ENCODE data around the gene PSMD8.

The PSMD8 gene

DNA sequence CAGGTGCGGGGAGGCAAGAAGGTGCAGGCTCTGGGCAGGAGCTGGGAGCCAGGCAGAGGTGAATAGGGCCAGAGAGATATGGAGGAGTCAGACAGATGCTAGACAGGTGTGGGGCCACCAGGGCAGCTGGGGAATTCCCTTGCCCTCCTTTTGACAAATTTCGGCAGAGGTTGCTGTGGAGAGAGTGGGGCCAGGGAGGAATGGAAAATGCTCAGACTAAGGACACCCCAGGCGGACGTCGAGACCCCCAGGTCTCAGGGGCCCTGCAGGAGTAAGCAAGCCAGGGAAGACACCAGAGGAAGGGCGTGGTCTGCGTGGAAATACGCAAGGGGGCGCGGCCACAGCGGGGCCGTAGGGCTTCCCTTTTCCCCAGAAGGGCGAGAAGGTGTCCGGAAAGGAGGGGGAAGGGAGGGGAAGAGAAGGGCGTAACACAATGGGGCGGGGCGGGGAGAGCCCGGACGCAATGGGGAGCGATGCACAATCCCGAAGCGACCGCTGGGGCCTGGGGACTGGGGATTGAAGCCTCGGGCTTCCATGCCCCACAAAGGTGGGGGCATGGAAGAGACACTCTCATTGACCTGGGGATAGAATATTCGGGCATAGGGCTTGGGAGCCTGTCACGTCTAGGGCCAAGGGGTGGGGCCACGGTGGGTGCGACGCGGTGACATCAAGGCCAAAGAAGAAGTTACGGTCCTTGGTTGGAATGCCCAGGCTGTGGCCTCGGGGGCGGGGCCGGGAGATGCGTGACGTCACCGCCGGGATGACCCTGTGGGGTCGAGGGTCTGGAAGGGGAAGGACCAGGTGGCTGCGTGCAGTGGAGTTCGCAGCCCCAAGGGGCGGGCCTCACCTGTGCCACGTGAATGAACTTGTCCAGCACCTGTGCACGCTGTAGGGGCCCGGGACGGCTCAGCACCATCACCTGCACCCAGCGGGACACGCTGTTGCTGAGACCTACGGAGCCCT, 43.5 kb downstream of the PSMD8 start:
- Histone ChIP-seq H3K27ac (peak overlapping the region in 1 of 2 donors; percentile 16), H3K4me3 (peak overlapping the region; percentile 59)
- TF ChIP-seq, protein P1, sequence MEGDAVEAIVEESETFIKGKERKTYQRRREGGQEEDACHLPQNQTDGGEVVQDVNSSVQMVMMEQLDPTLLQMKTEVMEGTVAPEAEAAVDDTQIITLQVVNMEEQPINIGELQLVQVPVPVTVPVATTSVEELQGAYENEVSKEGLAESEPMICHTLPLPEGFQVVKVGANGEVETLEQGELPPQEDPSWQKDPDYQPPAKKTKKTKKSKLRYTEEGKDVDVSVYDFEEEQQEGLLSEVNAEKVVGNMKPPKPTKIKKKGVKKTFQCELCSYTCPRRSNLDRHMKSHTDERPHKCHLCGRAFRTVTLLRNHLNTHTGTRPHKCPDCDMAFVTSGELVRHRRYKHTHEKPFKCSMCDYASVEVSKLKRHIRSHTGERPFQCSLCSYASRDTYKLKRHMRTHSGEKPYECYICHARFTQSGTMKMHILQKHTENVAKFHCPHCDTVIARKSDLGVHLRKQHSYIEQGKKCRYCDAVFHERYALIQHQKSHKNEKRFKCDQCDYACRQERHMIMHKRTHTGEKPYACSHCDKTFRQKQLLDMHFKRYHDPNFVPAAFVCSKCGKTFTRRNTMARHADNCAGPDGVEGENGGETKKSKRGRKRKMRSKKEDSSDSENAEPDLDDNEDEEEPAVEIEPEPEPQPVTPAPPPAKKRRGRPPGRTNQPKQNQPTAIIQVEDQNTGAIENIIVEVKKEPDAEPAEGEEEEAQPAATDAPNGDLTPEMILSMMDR (IDR thresholded peaks at IDR 0.05): no peak
- no peak for DNase-seq (ENCODE audit: low spot score)

DNA sequence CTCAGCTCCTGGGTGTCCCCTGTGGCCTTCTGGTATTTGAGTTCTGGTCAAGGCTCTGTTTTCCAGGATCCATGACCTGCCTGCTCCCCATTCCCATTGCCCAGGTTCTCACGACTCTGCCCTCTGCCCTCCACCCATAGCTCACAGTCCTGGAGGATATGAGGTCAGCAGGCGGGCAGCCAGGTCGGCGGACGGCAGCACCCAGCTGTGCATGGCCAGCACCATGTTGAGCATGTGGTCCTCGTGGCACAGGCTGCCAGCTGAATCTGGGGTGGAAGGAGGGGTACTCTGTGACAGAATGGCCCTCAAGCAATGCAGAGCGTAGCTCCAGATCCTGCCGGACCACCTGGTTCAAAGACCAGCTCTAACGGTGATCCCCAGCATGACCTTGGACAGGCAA, 46.6 kb downstream of the PSMD8 start:
- no peak overlapping the region for H3K4me3 ChIP-seq
- TF ChIP-seq, protein P1 (IDR thresholded peaks at IDR 0.05): no peak
- no peak overlapping the region for H3K27ac ChIP-seq
- DNase-seq (ENCODE audit: low spot score): no peak

- TF ChIP-seq, protein P1 (IDR thresholded peaks at IDR 0.05): no peak
- Histone ChIP-seq H3K4me3 (no peak overlapping the region), H3K27ac (no peak overlapping the region)
- no peak for DNase-seq (ENCODE audit: low spot score)
Measured at GRCh38 chr19:38421856-38422255, 47.5 kb downstream of the PSMD8 start.

- DNase-seq (ENCODE audit: low spot score): no peak
- H3K27ac ChIP-seq: no peak overlapping the region
- TF ChIP-seq, protein P1 (IDR thresholded peaks at IDR 0.05): no peak
- no peak overlapping the region for H3K4me3 ChIP-seq
Measured at GRCh38 chr19:38422438-38422837, 48.1 kb downstream of the PSMD8 start.

- H3K4me3 ChIP-seq: no peak overlapping the region
- TF ChIP-seq, protein P1 (IDR thresholded peaks at IDR 0.05): no peak
- H3K27ac ChIP-seq: no peak overlapping the region
- DNase-seq (ENCODE audit: low spot score): no peak
Measured at GRCh38 chr19:38424272-38424671, 49.9 kb downstream of the PSMD8 start.

DNA sequence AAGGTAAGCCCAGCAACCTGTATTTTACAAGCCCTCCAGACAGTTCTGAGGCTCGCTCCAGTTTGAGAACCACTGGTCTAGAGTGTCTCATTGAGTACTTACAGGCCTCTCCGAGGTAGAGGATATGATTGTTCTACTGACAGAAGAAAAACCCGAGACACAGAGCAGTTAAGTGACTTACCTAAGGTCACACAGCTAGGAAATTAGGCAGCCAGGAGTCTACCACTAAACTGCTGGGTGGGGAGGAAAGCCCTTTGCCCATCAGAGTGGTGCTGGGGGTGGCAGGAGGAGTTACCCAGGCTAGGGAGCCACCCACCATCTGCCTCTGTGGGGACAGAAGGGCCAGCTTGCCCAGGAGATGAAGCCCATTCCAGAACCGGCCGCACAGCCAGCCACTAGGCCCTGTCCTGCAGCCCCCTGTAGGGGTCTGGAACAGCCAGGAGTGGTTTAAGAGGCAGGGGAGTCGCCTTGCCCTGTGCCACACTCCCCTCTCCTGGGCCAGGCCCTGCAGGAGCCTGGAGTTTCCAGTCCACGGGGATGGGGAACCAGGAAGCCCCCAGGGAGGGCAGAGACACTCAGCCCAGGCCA, 50.9 kb downstream of the PSMD8 start:
- peak overlapping the region; percentile 57 for H3K4me3 ChIP-seq
- DNase-seq (ENCODE audit: low spot score): no peak
- TF ChIP-seq, protein P1 (IDR thresholded peaks at IDR 0.05): no peak
- no peak overlapping the region for H3K27ac ChIP-seq
